A673 (cell line): ENCODE data around the gene PINLYP.

Source experiments
- CTCF ChIP-seq: fragments of 300-800, 200-600 bp; sonication (generic); conservative IDR thresholded peaks from 2 replicates; pipeline ENCODE4 v1.5.1; 2017; ENCODE audit warnings: low read depth, mild to moderate bottlenecking, antibody characterized with exemption, low read length, moderate library complexity, mixed read lengths
- EZH2 ChIP-seq: fragments of 200-600 bp; sonication (generic); IDR thresholded peaks from 2 replicates; pipeline ENCODE4 v1.6.1; 2017; ENCODE audit warnings: borderline replicate concordance, low read depth, mild to moderate bottlenecking, mixed read lengths, antibody characterized with exemption, low read length; ENCODE audit not compliant: poor library complexity, severe bottlenecking

- TF ChIP-seq CTCF, result no peak
- TF ChIP-seq EZH2, result no peak
Observed at GRCh38 chr19:43620061-43621001, 44.7 kb downstream of the PINLYP start.
